ENCODE data around the gene PSME1.

DNA sequence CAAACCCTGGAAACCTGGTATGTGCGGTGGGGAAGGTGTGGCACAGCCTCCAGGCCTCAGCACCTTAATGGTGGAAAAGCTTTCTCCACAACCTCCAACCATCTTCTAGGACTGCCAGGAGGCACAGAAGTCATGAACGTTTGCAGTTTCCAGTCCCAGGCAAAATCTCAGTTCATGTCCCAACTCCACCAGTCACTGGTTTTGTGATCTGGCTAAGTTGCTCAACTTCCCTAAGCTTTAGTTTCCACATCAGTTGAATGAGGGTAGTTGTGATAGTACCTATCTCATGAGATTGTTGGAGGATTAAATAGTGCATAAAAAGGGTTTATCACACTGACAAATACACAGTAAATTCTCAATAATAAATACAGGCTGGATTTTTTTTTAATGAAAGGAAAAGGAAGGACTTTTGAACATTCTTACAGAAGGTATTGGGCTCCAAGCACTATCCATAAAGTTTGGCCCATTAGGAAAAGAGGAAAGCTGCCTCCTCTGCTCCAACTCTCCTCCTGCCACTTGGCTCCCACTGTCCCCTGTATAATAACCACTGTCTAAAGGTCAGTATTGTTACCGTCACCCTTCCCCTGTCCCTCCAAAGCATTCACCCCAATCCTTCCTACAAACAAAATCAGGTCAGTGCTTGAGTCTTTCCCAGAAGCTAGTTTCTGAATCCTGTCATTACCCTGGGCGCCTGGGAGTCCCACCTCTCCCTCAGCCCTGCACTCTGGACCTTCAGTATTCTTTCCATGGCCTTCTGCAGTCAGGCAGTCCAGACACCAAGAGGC, 35.6 kb upstream of the PSME1 start:
- TF ChIP-seq, protein P1, sequence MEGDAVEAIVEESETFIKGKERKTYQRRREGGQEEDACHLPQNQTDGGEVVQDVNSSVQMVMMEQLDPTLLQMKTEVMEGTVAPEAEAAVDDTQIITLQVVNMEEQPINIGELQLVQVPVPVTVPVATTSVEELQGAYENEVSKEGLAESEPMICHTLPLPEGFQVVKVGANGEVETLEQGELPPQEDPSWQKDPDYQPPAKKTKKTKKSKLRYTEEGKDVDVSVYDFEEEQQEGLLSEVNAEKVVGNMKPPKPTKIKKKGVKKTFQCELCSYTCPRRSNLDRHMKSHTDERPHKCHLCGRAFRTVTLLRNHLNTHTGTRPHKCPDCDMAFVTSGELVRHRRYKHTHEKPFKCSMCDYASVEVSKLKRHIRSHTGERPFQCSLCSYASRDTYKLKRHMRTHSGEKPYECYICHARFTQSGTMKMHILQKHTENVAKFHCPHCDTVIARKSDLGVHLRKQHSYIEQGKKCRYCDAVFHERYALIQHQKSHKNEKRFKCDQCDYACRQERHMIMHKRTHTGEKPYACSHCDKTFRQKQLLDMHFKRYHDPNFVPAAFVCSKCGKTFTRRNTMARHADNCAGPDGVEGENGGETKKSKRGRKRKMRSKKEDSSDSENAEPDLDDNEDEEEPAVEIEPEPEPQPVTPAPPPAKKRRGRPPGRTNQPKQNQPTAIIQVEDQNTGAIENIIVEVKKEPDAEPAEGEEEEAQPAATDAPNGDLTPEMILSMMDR (conservative IDR thresholded peaks at IDR 0.05 in 1 of 2, IDR thresholded peaks at IDR 0.05 in 1 of 2; ENCODE audit: low read depth in 1 of 2, low read length in 2 of 2) = no peak
- TF ChIP-seq EZH2 (IDR thresholded peaks at IDR 0.05; ENCODE audit: low read length, missing control alignments) = no peak

Data from fibroblast of lung (primary cell).